ENCODE results near the gene OSMR. TPM values are rescaled to one million over a fixed set of nuclear protein-coding genes. Genes with fewer than 3 reads are reported as not detected.
"Not testable (repeated sequence)": the region's sequence is repeated elsewhere in the genome, so short reads cannot be mapped to it uniquely, and the experiment has no call there.

The OSMR gene
- total RNA-seq, 1 donor from 2014 or later = 0.04 TPM

DNA sequence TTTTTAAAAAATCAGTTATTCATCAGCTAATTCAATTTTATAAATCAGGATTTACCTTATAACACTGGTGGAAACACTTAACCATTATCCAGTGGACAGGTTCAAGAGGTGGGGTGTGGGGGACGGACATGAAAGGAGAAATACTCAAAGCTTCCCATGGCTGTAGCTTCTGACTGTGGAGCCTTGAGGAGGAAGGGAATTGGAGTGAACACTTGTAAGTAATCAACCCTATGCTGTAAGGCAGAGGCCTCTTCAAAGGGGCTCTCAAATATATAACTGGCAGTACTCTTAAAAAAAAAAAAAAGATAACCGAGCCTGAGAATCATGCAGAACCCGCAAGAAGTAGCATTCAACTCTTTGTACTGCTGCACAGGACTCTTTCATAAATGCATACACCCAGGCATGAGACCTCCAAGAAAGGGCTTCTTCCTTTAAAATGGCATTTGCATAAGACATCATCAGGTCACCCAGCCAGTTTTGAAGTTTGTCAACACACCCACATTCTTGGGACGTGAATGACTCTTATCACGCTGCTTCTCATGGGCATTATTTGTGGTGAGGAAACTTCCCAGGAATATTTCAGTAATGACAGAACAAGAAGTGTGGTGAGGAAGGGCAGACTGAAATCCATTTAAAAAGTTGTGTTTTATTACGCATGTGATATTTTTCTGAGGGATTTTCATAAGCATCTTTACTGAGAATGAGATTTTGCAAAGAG is 8.1 kb downstream of the OSMR start:
- ATAC-seq (ENCODE audit: low read depth) = no peak
- peaks cover 3% of the 10 kb centered on the region for H3K9me3 Mint-ChIP-seq
- no peak for DNase-seq
- no peaks in the 10 kb centered on the region for H3K4me1 Mint-ChIP-seq
- H3K27me3 Mint-ChIP-seq = peaks cover 3% of the 10 kb centered on the region
- TF ChIP-seq, protein P1, sequence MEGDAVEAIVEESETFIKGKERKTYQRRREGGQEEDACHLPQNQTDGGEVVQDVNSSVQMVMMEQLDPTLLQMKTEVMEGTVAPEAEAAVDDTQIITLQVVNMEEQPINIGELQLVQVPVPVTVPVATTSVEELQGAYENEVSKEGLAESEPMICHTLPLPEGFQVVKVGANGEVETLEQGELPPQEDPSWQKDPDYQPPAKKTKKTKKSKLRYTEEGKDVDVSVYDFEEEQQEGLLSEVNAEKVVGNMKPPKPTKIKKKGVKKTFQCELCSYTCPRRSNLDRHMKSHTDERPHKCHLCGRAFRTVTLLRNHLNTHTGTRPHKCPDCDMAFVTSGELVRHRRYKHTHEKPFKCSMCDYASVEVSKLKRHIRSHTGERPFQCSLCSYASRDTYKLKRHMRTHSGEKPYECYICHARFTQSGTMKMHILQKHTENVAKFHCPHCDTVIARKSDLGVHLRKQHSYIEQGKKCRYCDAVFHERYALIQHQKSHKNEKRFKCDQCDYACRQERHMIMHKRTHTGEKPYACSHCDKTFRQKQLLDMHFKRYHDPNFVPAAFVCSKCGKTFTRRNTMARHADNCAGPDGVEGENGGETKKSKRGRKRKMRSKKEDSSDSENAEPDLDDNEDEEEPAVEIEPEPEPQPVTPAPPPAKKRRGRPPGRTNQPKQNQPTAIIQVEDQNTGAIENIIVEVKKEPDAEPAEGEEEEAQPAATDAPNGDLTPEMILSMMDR (IDR thresholded peaks at IDR 0.05) = no peak
- H3K36me3 Mint-ChIP-seq (ENCODE audit: low read depth) = no peaks in the 10 kb centered on the region
- intact Hi-C loops (cut with micrococcal nuclease) = no loop called here
- no peak overlapping the region for H3K27ac Mint-ChIP-seq
- ChIA-PET CTCF (no interaction called here), POLR2A (no interaction called here)
- H3K4me3 Mint-ChIP-seq = no peak overlapping the region

DNA sequence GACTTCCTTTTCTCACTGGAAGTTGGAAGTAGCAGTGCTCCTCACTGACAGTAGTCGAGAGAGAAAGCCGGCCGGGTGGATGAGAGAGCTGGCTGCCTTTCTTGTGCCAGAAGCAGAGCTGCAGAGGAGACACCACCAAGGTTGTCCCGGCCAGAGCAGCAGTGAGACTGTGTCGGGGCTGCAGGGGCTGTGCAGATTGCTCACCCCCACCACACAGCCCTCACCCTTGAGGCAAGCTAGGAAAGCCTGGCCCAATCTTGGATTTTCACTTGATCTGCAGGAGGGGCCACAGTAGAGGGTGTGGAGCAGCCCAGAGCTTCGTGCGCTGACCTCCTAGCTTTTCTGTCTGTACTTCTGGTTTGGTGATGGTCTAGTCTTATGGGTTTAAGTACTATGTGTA is 9.1 kb downstream of the OSMR start:
- intact Hi-C loops (cut with micrococcal nuclease) = no loop called here

DNA sequence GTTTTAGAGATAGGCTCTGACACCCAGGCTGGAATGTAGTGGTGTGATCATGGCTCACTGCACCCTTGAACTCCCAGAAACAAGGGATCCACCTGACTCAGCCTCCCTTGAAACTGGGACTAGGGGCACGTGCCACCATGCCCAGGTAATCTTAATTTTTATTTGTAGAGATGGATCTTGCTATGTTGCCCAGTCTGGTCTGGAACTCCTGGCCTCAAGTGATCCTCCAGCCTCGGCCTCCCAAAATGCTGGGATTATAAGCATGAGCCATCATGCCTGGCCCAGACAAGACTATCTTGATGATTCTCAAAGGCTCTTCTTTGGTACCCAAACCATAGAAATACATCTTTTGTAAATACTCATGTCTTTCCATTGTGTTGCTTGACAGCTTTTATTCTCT is 10.8 kb downstream of the OSMR start:
- intact Hi-C loops (cut with micrococcal nuclease) = no loop called here
- CTCF ChIA-PET = no interaction called here
- no peak overlapping the region for H3K27ac Mint-ChIP-seq
- peaks cover 2% of the 10 kb centered on the region for H3K27me3 Mint-ChIP-seq
- H3K9me3 Mint-ChIP-seq = peaks cover 4% of the 10 kb centered on the region
- POLR2A ChIA-PET = no interaction called here
- no peak for ATAC-seq (ENCODE audit: low read depth)
- TF ChIP-seq, protein P1 (IDR thresholded peaks at IDR 0.05) = no peak
- no peaks in the 10 kb centered on the region for H3K4me1 Mint-ChIP-seq
- H3K36me3 Mint-ChIP-seq (ENCODE audit: low read depth) = no peaks in the 10 kb centered on the region
- DNase-seq = no peak
- H3K4me3 Mint-ChIP-seq = no peak overlapping the region

More for the DNA sequence above, 9.1 kb downstream of the OSMR start:
- ChIA-PET POLR2A (no interaction called here), CTCF (no interaction called here)
- Mint-ChIP-seq H3K27ac (no peak overlapping the region), H3K36me3 (ENCODE audit: low read depth) (no peaks in the 10 kb centered on the region), H3K4me3 (no peak overlapping the region), H3K4me1 (no peaks in the 10 kb centered on the region), H3K9me3 (peaks cover 4% of the 10 kb centered on the region), H3K27me3 (peaks cover 2% of the 10 kb centered on the region)
- TF ChIP-seq, protein P1 (IDR thresholded peaks at IDR 0.05) = no peak
- no peak for ATAC-seq (ENCODE audit: low read depth)
- no peak for DNase-seq

DNA sequence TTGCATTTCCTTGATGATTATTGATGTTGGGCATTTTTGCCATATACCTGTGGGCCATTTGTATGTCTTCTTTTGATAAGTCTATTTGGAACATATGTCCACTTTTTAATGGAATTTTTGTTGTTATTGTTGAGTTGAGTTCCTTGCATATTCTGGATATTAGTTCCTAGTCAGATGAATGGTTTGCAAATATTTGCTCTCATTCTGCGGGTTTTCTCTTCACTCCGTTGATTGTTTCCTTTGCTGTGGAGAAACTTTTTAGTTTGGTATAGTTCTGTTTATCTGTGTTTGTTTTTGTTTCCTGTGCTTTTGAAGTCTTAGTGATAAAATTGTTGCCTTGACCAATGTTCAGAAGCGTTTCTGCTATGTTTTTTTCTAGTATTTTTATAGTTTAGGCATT is 13.0 kb downstream of the OSMR start:
- Mint-ChIP-seq H3K4me3 (no peak overlapping the region), H3K9me3 (peaks cover 7% of the 10 kb centered on the region), H3K36me3 (ENCODE audit: low read depth) (no peaks in the 10 kb centered on the region), H3K4me1 (no peaks in the 10 kb centered on the region), H3K27ac (no peak overlapping the region), H3K27me3 (peaks cover 2% of the 10 kb centered on the region)
- TF ChIP-seq, protein P1 (IDR thresholded peaks at IDR 0.05) = no peak
- ATAC-seq (ENCODE audit: low read depth) = no peak
- intact Hi-C loops (cut with micrococcal nuclease) = no loop called here
- ChIA-PET POLR2A (no interaction called here), CTCF (no interaction called here)
- DNase-seq = no peak

DNA sequence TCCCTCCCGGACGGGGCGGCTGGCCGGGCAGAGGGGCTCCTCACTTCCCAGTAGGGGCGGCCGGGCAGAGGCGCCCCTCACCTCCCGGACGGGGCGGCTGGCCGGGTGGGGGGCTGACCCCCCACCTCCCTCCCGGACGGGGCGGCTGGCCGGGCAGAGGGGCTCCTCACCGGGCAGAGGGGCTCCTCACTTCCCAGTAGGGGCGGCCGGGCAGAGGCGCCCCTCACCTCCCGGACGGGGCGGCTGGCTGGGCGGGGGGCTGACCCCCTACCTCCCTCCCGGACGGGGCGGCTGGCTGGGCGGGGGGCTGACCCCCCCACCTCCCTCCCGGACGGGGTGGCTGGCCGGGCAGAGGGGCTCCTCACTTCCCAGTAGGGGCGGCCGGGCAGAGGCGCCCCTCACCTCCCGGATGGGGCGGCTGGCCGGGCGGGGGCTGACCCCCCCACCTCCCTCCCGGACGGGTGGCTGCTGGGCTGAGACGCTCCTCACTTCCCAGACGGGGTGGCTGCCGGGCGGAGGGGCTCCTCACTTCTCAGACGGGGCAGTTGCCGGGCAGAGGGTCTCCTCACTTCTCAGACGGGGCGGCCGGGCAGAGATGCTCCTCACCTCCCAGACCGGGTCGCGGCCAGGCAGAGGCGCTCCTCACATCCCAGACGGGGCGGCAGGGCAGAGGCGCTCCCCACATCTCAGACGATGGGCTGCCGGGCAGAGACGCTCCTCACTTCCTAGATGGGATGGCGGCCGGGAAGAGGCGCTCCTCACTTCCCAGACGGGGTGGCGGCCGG is 16.4 kb downstream of the OSMR start:
- intact Hi-C loops (cut with micrococcal nuclease); H3K36me3 Mint-ChIP-seq (ENCODE audit: low read depth); H3K4me3 Mint-ChIP-seq; DNase-seq; ATAC-seq (ENCODE audit: low read depth); H3K27me3 Mint-ChIP-seq; CTCF ChIA-PET; H3K4me1 Mint-ChIP-seq; H3K27ac Mint-ChIP-seq; POLR2A ChIA-PET: not testable (repeated sequence)
- peaks cover 19% of the 10 kb centered on the region for H3K9me3 Mint-ChIP-seq

All from activated B cell treated with CpG ODN at 0.5 μM for 24 hours (primary cell).